ENCODE measurements around the gene WRNIP1.

DNA sequence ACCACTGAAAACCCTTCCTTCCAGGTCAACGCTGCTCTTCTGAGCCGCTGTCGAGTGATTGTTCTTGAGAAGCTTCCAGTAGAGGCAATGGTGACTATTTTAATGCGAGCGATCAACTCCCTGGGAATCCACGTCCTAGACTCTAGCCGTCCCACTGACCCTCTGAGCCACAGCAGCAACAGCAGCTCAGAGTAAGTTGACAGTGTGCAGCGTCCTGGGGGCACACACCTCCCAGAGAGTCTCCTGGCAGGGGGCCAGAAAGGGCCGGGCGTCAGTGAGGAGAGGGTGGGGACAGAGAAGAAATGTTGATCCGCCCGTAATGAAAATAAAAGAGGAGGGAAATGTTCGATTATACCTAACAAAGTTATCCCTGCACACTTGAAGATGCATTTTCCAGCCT, 5.0 kb downstream of the WRNIP1 start:
- no peak for TF ChIP-seq CBX5 (IDR thresholded peaks at IDR 0.05; ENCODE audit: borderline replicate concordance, low read depth)
- TF ChIP-seq POLR2AphosphoS5 (IDR thresholded peaks at IDR 0.05; ENCODE audit: control insufficient read depth, insufficient read depth, low read depth, low read length): no peak
- no peak for TF ChIP-seq MCM3 (IDR thresholded peaks at IDR 0.05)
- TF ChIP-seq, protein P1, sequence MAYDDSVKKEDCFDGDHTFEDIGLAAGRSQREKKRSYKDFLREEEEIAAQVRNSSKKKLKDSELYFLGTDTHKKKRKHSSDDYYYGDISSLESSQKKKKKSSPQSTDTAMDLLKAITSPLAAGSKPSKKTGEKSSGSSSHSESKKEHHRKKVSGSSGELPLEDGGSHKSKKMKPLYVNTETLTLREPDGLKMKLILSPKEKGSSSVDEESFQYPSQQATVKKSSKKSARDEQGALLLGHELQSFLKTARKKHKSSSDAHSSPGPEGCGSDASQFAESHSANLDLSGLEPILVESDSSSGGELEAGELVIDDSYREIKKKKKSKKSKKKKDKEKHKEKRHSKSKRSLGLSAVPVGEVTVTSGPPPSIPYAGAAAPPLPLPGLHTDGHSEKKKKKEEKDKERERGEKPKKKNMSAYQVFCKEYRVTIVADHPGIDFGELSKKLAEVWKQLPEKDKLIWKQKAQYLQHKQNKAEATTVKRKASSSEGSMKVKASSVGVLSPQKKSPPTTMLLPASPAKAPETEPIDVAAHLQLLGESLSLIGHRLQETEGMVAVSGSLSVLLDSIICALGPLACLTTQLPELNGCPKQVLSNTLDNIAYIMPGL (CRISPR knock-in tag; IDR thresholded peaks at IDR 0.05): no peak
- no peak for TF ChIP-seq NCOR1 (IDR thresholded peaks at IDR 0.05)
- no peak for TF ChIP-seq E2F6 (IDR thresholded peaks at IDR 0.05; ENCODE audit: borderline replicate concordance in 1 of 2, extremely low read depth in 1 of 2, insufficient read depth in 1 of 2, insufficient read length in 1 of 2, low read depth in 1 of 2, low read length in 1 of 2, poor library complexity in 1 of 2, severe bottlenecking in 1 of 2)
- TF ChIP-seq CBX3 (IDR thresholded peaks at IDR 0.05; ENCODE audit: borderline replicate concordance in 1 of 2, low read length in 2 of 2): 0 out of 3 replicates have a peak, but pooled peaks of 1 of the 2 experiments have one; percentile 25
- TF ChIP-seq ZNF639 (CRISPR knock-in tag; conservative IDR thresholded peaks at IDR 0.05 in 1 of 2, IDR thresholded peaks at IDR 0.05 in 1 of 2): no peak; a peak in 1 of 4 replicates
- TF ChIP-seq CTCF (IDR thresholded peaks at IDR 0.05 in 2 of 3, conservative IDR thresholded peaks at IDR 0.05 in 1 of 3; ENCODE audit: insufficient read depth in 2 of 3, low read depth in 1 of 3, low read length in 3 of 3): no peak
- TF ChIP-seq ZNF780A (CRISPR knock-in tag; IDR thresholded peaks at IDR 0.05): no peak
- TF ChIP-seq SRF (CRISPR knock-in tag; IDR thresholded peaks at IDR 0.05): no peak
- TF ChIP-seq MAX (CRISPR knock-in tag; IDR thresholded peaks at IDR 0.05): no peak
- TF ChIP-seq, protein P2, sequence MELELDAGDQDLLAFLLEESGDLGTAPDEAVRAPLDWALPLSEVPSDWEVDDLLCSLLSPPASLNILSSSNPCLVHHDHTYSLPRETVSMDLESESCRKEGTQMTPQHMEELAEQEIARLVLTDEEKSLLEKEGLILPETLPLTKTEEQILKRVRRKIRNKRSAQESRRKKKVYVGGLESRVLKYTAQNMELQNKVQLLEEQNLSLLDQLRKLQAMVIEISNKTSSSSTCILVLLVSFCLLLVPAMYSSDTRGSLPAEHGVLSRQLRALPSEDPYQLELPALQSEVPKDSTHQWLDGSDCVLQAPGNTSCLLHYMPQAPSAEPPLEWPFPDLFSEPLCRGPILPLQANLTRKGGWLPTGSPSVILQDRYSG (tag; conservative IDR thresholded peaks at IDR 0.05; ENCODE audit: low read depth): no peak
- no peak for TF ChIP-seq TBL1XR1 (IDR thresholded peaks at IDR 0.05; ENCODE audit: low read length in 2 of 2)
